ENCODE data around the gene ALDH18A1. TPM values are rescaled to one million over a fixed set of nuclear protein-coding genes. Genes with fewer than 3 reads are reported as not detected.

ALDH18A1 gene
- total and polyA plus RNA-seq, 2 donors (not counting 3 experiments of a cell fraction or from before 2014, with no cell fraction given): 53.2 to 92.6 TPM

DNA sequence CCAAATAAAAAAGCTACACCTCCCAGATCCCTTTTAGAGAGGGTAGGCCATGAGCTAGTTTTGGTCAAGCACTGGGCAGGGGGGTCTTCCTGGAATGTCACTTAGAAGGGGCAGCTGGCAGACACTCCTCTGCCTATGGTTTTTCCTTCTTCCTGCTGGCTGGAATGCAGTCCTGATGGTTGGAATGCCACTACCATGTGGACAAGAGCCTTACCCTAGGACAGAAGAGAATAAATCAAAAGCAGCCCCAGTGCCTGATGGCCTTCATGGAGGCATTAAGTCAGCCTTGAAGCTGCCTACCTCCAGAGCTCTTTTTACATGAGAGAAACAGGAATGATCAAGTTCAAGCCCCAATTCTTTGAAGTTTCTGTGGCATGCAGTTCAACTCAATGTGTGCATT lies 51.9 kb downstream of the ALDH18A1 start:
- ChIA-PET POLR2A (no interaction called here), CTCF (interaction anchor here (0.7 to 10.3 kb wide), 6 partner anchors 89 to 240 kb away, joined by 3 to 314 read pairs (median 14); partner anchors contain the start of gene TCTN3)
- H3K36me3 ChIP-seq (ENCODE audit: control insufficient read depth in 2 of 2, extremely low read depth in 1 of 2, insufficient read depth in 2 of 2, low read length in 2 of 2): peaks cover 4 to 18% of the 10 kb centered on the region in 2 experiments

More for the DNA sequence above, 51.9 kb downstream of the ALDH18A1 start:
- no peak for FAIRE-seq
- no peak overlapping the region for H3K4me2 ChIP-seq (ENCODE audit: insufficient read depth, low read length)
- dilution Hi-C loops (cut with MboI; ENCODE audit: extremely low pct_ligation_motif_present, low sequenced_read_pairs) (no loop called here), intact Hi-C loops (cut with micrococcal nuclease) (no loop called here)
- DNase-seq (ENCODE audit: low read depth, low spot score): no peak
- TF ChIP-seq MYC (IDR thresholded peaks at IDR 0.05; ENCODE audit: low read depth, low read length): no peak
- no peak for TF ChIP-seq EZH2 (IDR thresholded peaks at IDR 0.05; ENCODE audit: borderline replicate concordance, low read depth, low read length, severe bottlenecking)
- TF ChIP-seq, protein P1, sequence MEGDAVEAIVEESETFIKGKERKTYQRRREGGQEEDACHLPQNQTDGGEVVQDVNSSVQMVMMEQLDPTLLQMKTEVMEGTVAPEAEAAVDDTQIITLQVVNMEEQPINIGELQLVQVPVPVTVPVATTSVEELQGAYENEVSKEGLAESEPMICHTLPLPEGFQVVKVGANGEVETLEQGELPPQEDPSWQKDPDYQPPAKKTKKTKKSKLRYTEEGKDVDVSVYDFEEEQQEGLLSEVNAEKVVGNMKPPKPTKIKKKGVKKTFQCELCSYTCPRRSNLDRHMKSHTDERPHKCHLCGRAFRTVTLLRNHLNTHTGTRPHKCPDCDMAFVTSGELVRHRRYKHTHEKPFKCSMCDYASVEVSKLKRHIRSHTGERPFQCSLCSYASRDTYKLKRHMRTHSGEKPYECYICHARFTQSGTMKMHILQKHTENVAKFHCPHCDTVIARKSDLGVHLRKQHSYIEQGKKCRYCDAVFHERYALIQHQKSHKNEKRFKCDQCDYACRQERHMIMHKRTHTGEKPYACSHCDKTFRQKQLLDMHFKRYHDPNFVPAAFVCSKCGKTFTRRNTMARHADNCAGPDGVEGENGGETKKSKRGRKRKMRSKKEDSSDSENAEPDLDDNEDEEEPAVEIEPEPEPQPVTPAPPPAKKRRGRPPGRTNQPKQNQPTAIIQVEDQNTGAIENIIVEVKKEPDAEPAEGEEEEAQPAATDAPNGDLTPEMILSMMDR (IDR thresholded peaks at IDR 0.05; ENCODE audit: extremely low read depth in 1 of 2, insufficient read depth in 1 of 2, low read depth in 1 of 2, low read length in 2 of 2): no peak
- no peak for TF ChIP-seq JUN (IDR thresholded peaks at IDR 0.05; ENCODE audit: borderline replicate concordance, insufficient read depth, insufficient read length, low read depth)
- TF ChIP-seq POLR2AphosphoS5 (IDR thresholded peaks at IDR 0.05; ENCODE audit: insufficient read depth, low read depth, low read length): no peak
- TF ChIP-seq, protein P2, sequence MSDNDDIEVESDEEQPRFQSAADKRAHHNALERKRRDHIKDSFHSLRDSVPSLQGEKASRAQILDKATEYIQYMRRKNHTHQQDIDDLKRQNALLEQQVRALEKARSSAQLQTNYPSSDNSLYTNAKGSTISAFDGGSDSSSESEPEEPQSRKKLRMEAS (IDR thresholded peaks at IDR 0.05; ENCODE audit: insufficient read depth, insufficient read length): no peak
- TF ChIP-seq GATA2 (IDR thresholded peaks at IDR 0.05; ENCODE audit: insufficient read depth, insufficient read length, low read depth, low read length): no peak
- no peak for TF ChIP-seq POLR2A (IDR thresholded peaks at IDR 0.05; ENCODE audit: low read depth, low read length)
- no peak for TF ChIP-seq FOS (IDR thresholded peaks at IDR 0.05; ENCODE audit: borderline replicate concordance, insufficient read depth, low read length)
- no peaks in the 10 kb centered on the region for H3K27me3 ChIP-seq (ENCODE audit: control insufficient read depth in 2 of 2, insufficient read depth in 2 of 2, low read length in 2 of 2)
- no peaks in the 10 kb centered on the region for H3K4me1 ChIP-seq (ENCODE audit: control insufficient read depth, extremely low read depth, insufficient read depth, low read length)
- BruUV-seq (replicated peaks): no TSS peak
- no peaks in the 10 kb centered on the region for H4K20me1 ChIP-seq (replicated peaks; ENCODE audit: control insufficient read depth, extremely low read depth, insufficient read depth, low read length)
- H3K9me3 ChIP-seq (replicated peaks; ENCODE audit: control insufficient read depth, insufficient read depth, low read length): no peaks in the 10 kb centered on the region
- no peak overlapping the region for H3K9ac ChIP-seq (replicated peaks; ENCODE audit: extremely low read depth, insufficient read depth, low read length)
- H3K27ac ChIP-seq (ENCODE audit: insufficient read depth, low read depth, low read length): no peak overlapping the region
- no peak overlapping the region for H2AFZ ChIP-seq (ENCODE audit: low read depth, low read length)
- no peaks in the 10 kb centered on the region for H3K9me1 ChIP-seq (replicated peaks; ENCODE audit: control insufficient read depth, extremely low read depth, insufficient read depth, low read length)
- no peaks in the 10 kb centered on the region for H3K79me2 ChIP-seq (ENCODE audit: control insufficient read depth, insufficient read depth, low read length)
- no peak overlapping the region for H3K4me3 ChIP-seq (replicated peaks in 1 of 3; ENCODE audit: insufficient read depth in 1 of 3, low read depth in 1 of 3, low read length in 3 of 3)
